Measurements from ENCODE around the gene PHETA1.

DNA sequence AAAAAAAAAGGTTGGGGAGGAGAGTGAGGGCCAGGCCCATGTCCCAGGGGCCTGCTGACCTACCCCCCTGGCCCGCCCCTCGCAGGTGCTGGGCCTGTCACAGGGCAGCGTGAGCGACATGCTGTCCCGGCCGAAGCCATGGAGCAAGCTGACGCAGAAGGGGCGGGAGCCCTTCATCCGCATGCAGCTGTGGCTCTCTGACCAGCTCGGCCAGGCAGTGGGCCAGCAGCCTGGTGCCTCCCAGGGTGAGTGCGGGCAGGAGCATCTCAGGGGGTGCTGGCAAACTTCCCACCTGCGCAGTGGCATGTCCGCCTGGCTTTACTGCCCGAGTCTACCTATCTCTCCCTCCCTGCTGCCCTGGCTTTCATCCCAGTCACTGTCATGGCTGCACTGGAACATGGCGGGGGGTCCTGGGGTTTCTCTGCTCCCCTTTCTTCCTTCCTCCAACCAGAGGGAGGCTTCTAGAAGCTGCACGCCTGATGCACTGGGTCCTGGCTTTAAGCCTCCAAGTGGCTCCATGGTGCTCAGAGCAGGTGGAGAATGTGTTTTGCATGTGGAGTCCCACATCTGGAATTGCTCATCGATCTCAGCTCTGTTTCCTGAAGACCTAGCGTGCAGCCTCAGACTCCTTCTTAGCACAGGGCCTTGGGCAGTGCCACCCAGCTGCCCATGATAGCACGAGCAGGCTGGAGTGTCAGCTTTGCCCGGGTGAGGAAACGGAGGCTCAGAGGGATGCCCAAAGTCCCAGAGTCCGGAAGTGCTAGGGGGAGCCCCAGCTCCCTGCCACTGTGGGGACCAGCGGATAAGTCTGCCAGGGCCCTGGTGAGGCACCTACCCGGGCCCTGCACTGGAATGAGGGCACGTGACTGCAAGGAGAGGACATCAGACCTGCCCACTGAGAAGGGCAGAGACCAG is 46.3 kb downstream of the PHETA1 start:
- TF ChIP-seq, protein P1, sequence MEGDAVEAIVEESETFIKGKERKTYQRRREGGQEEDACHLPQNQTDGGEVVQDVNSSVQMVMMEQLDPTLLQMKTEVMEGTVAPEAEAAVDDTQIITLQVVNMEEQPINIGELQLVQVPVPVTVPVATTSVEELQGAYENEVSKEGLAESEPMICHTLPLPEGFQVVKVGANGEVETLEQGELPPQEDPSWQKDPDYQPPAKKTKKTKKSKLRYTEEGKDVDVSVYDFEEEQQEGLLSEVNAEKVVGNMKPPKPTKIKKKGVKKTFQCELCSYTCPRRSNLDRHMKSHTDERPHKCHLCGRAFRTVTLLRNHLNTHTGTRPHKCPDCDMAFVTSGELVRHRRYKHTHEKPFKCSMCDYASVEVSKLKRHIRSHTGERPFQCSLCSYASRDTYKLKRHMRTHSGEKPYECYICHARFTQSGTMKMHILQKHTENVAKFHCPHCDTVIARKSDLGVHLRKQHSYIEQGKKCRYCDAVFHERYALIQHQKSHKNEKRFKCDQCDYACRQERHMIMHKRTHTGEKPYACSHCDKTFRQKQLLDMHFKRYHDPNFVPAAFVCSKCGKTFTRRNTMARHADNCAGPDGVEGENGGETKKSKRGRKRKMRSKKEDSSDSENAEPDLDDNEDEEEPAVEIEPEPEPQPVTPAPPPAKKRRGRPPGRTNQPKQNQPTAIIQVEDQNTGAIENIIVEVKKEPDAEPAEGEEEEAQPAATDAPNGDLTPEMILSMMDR (IDR thresholded peaks at IDR 0.05): no peak
- no peak for TF ChIP-seq POLR2A (IDR thresholded peaks at IDR 0.05)
